Stomach (tissue), 9 donors: ENCODE measurements around the gene ACYP1. TPM values are rescaled to one million over a fixed set of nuclear protein-coding genes. Genes with fewer than 3 reads are reported as not detected.

Experiments used
- DNase-seq, 2 donors: peaks; one replicate each; pipeline versions ENCODE4 v3.0.0 to v3.0.0-alpha.2; 2013 to 2019
- H3K27ac ChIP-seq, 5 donors: fragments of 200-600 bp in 4 of 5; sonication (generic) in 4 of 5; one replicate each; pipeline ENCODE4 v1.5.1; 2013 to 2019; ENCODE audit warnings: mild to moderate bottlenecking in 1 of 5, moderate library complexity in 1 of 5
- H3K27me3 ChIP-seq, 3 donors: fragments of 200-600 bp; sonication (generic); one replicate each; pipeline ENCODE4 v1.5.1; 2017 to 2019; ENCODE audit warnings: mixed run types in 1 of 3
- H3K36me3 ChIP-seq, 4 donors: fragments of 200-600 bp; sonication (generic); 1 replicate in 3 of 4; 2 replicates in 1 of 4; pipeline ENCODE4 v1.5.1; 2016 to 2019
- H3K4me1 ChIP-seq, 4 donors: fragments of 200-600 bp; sonication (generic); one replicate each; pipeline ENCODE4 v1.5.1; 2016 to 2019
- H3K4me3 ChIP-seq, 4 donors: fragments of 200-600 bp; sonication (generic) in 3 of 4; one replicate each; pipeline ENCODE4 v1.5.1; 2016 to 2019; ENCODE audit warnings: mild to moderate bottlenecking in 1 of 4
- H3K9me3 ChIP-seq, 4 donors: fragments of 200-600 bp; sonication (generic); one replicate each; pipeline ENCODE4 v1.5.1; 2016 to 2019
- CTCF ChIP-seq, 7 experiments: fragments of 450-650 bp in 4 of 7; fragments of 200-600 bp in 3 of 7; sonication (generic) in 3 of 7; IDR thresholded peaks; one replicate each; pipeline ENCODE4 v1.5.1; 2016 to 2019; ENCODE audit warnings: antibody characterized with exemption in 7 of 7, control low read depth in 2 of 7, mild to moderate bottlenecking in 1 of 7
- EP300 ChIP-seq: sonication (generic); formaldehyde crosslinking; IDR thresholded peaks from one replicate; pipeline ENCODE4 v1.6.1; 2017; ENCODE audit warnings: antibody characterized with exemption
- POLR2A ChIP-seq, 4 donors: fragments of 450-650 bp; IDR thresholded peaks; one replicate each; pipeline ENCODE4 v1.6.1; 2016; ENCODE audit warnings: antibody characterized with exemption in 4 of 4, control low read depth in 2 of 4, mild to moderate bottlenecking in 1 of 4, moderate library complexity in 1 of 4
- POLR2AphosphoS5 ChIP-seq, 3 donors: sonication (generic); formaldehyde crosslinking; IDR thresholded peaks; one replicate each; pipeline ENCODE4 v1.6.1; 2016; ENCODE audit warnings: antibody characterized with exemption in 3 of 3
- WGBS, 5 donors: extraction: QIAGEN DNeasy Blood & Tissue Kit in 3 of 5; methylation state at CpG; one replicate each; pipeline versions ENCODE4 v1.1.5 to v1.1.7; 2013 to 2018; 5-methylcytosine and 5-hydroxymethylcytosine counted together
- intact Hi-C: fragments of 100-400 bp; cut with DNase I; formaldehyde crosslinking; loops from one replicate; pipeline ENCODE4 v1.15.1; 2023; ENCODE audit warnings: low total_unique reads
- polyA plus RNA-seq, 3 donors: library from polyadenylated mRNA; stranded (reverse); fragments of 200-250 nt; gene quantifications; one replicate each; pipeline ENCODE4 v1.2.3, GENCODE V29; 2013
- total RNA-seq, 5 donors: library from RNA; depleted of rRNA; stranded (reverse); fragments of >200 nt; gene quantifications; one replicate each; pipeline versions ENCODE4 v1.1.0 to v1.2.3, GENCODE V29; 2014 to 2016
- donor health status: healthy with polysubstance abuse.
- donor health status: Bipolar disorder and iron deficiency.
- donor health status: healthy.

Gene ACYP1
- total and polyA plus RNA-seq, 8 donors, result 7.9 to 30.1 (median 12.0) TPM; not detected in 2

GRCh38 chr14:75095690-75096089 lies 31.9 kb upstream of the ACYP1 start:
- Histone ChIP-seq H3K27me3 (no peaks in the 10 kb centered on the region), H3K36me3 (peaks cover 47 to 100% (median 100%) of the 10 kb centered on the region in 4 donors), H3K4me1 (no peaks in the 10 kb centered on the region), H3K27ac (no peak overlapping the region), H3K9me3 (no peaks in the 10 kb centered on the region), H3K4me3 (no peak overlapping the region)
- TF ChIP-seq EP300 (no peak), CTCF (IDR thresholded peaks at IDR 0.05) (no peak), POLR2AphosphoS5 (IDR thresholded peaks at IDR 0.05) (no peak), POLR2A (IDR thresholded peaks at IDR 0.05) (no peak)
- 82 to 97% (median 95%) methylated on average over 4 of the region's 4 CpGs for WGBS, 5 donors
- DNase-seq, result no peak
- intact Hi-C loops, result no loop called here

- no peak for DNase-seq
- H3K27ac ChIP-seq, result no peak overlapping the region
- no peaks in the 10 kb centered on the region for H3K27me3 ChIP-seq
- H3K4me1 ChIP-seq, result no peaks in the 10 kb centered on the region
- no peak overlapping the region for H3K4me3 ChIP-seq
- intact Hi-C loops, result no loop called here
- H3K9me3 ChIP-seq, result no peaks in the 10 kb centered on the region
- WGBS, 5 donors, result 91 to 97% (median 93%) methylated on average over 3 of the region's 3 CpGs
- TF ChIP-seq POLR2AphosphoS5 (IDR thresholded peaks at IDR 0.05) (no peak), POLR2A (IDR thresholded peaks at IDR 0.05) (no peak), EP300 (no peak), CTCF (IDR thresholded peaks at IDR 0.05) (no peak)
- H3K36me3 ChIP-seq, result peaks cover 45 to 100% (median 100%) of the 10 kb centered on the region in 4 donors
Measured at GRCh38 chr14:75094896-75095295, 31.1 kb upstream of the ACYP1 start.

GRCh38 chr14:75092698-75093097 lies 28.9 kb upstream of the ACYP1 start:
- H3K9me3 ChIP-seq, result no peaks in the 10 kb centered on the region
- 84 to 91% (median 86%) methylated on average over 2 of the region's 2 CpGs for WGBS, 5 donors
- intact Hi-C loops, result no loop called here
- no peak for DNase-seq
- no peaks in the 10 kb centered on the region for H3K27me3 ChIP-seq
- peaks cover 43 to 100% (median 100%) of the 10 kb centered on the region in 4 donors for H3K36me3 ChIP-seq
- no peaks in the 10 kb centered on the region for H3K4me1 ChIP-seq
- TF ChIP-seq CTCF (IDR thresholded peaks at IDR 0.05) (no peak), POLR2A (IDR thresholded peaks at IDR 0.05) (no peak), POLR2AphosphoS5 (IDR thresholded peaks at IDR 0.05) (no peak), EP300 (no peak)
- H3K27ac ChIP-seq, result no peak overlapping the region
- no peak overlapping the region for H3K4me3 ChIP-seq

GRCh38 chr14:75091251-75091650 lies 27.4 kb upstream of the ACYP1 start:
- H3K9me3 ChIP-seq, result no peaks in the 10 kb centered on the region
- no peaks in the 10 kb centered on the region for H3K4me1 ChIP-seq
- TF ChIP-seq POLR2AphosphoS5 (IDR thresholded peaks at IDR 0.05) (no peak), POLR2A (IDR thresholded peaks at IDR 0.05) (no peak), EP300 (no peak), CTCF (IDR thresholded peaks at IDR 0.05) (no peak)
- intact Hi-C loops, result no loop called here
- no peak overlapping the region for H3K27ac ChIP-seq
- WGBS, 5 donors, result 88 to 95% (median 92%) methylated on average over 8 of the region's 8 CpGs
- DNase-seq, result no peak
- no peak overlapping the region for H3K4me3 ChIP-seq
- H3K27me3 ChIP-seq, result no peaks in the 10 kb centered on the region
- H3K36me3 ChIP-seq, result peaks cover 50 to 100% (median 100%) of the 10 kb centered on the region in 4 donors
